ENCODE measurements around the gene CTXN1.

The CTXN1 gene

DNA sequence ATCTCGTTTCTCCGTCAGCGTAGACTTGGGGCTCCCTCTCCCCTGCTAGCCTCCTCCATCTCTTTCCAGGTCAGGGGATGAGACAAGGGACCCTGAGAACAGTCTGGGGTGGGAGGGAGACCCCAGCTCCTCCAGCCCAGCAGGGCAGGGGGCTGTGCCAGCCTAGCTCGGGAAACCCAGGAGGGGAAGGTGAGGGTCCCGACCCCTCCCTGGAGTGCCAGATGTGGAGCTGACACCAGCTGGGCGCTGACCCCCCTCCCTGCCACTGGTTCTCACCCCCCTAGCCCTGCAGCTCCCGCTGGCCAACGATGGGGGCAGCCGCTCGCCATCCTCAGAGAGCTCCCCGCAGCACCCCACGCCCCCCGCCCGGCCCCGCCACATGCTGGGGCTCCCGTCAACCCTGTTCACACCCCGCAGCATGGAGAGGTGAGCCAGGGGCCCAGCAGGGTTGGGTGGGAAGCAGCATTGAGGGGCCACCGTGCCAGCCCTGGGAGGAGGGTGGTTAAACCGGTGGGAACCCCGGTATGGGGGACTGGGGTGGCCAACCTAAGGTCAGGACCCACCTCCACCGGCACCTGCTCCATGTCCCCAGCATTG lies 16.4 kb downstream of the CTXN1 start:
- FAIRE-seq (no peak), DNase-seq (ENCODE audit: insufficient read length, low spot score) (no peak)
- TF ChIP-seq TAF1 (IDR thresholded peaks at IDR 0.05; ENCODE audit: low read depth, low read length): no peak
- TF ChIP-seq SPI1 (IDR thresholded peaks at IDR 0.05; ENCODE audit: low read depth, low read length): no peak
- TF ChIP-seq POLR2AphosphoS5 (IDR thresholded peaks at IDR 0.05; ENCODE audit: low read depth, low read length): no peak
- no peak for TF ChIP-seq POLR2A (IDR thresholded peaks at IDR 0.05; ENCODE audit: low read depth, low read length)
- no peak for TF ChIP-seq POU2F2 (IDR thresholded peaks at IDR 0.05; ENCODE audit: low read depth, low read length)
- TF ChIP-seq PAX5 (IDR thresholded peaks at IDR 0.05; ENCODE audit: insufficient read depth, low read length, severe bottlenecking): no peak

DNA sequence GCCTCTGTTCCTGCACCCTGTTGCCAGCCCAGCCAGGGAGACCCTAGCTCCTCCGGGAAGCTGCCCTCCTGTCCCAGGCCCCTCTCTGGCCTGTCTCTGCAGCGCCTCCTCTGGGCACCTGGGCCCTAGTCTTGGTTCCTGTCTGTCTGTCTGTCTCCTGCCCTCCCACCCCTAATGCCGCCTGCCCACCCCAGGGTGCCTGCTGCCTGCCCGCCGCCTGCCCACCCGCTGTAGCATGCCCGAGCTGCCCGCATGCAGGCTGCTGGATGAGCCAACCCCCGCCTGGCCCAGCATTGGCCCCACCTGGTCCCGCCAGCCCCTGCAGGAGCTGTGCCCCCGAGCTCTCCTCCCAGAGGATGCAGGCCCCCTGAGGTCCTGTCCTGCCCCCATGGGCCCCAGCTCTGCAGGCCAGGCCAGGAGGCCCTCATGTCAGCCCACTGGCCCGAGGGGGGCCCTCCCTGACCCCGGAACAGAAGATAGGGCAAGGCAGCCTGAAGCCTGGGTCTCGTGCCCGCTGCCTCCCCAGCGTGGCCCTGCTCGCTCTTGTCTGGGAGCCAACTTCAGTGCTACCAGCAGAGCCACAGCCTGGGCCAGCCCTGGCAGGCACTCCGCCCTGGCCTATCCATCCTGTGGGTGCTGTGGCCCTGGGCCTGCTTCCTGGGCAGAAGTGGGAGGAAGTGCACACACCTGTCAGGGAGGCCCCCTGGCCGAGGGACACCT lies 17.0 kb downstream of the CTXN1 start:
- TF ChIP-seq TAF1 (IDR thresholded peaks at IDR 0.05; ENCODE audit: low read depth, low read length) (no peak), POLR2A (IDR thresholded peaks at IDR 0.05; ENCODE audit: low read depth, low read length) (no peak), POLR2AphosphoS5 (IDR thresholded peaks at IDR 0.05; ENCODE audit: low read depth, low read length) (no peak), SPI1 (IDR thresholded peaks at IDR 0.05; ENCODE audit: low read depth, low read length) (no peak), PAX5 (IDR thresholded peaks at IDR 0.05; ENCODE audit: insufficient read depth, low read length, severe bottlenecking) (no peak), POU2F2 (IDR thresholded peaks at IDR 0.05; ENCODE audit: low read depth, low read length) (no peak)
- DNase-seq (ENCODE audit: insufficient read length, low spot score) (no peak), FAIRE-seq (no peak)

DNA sequence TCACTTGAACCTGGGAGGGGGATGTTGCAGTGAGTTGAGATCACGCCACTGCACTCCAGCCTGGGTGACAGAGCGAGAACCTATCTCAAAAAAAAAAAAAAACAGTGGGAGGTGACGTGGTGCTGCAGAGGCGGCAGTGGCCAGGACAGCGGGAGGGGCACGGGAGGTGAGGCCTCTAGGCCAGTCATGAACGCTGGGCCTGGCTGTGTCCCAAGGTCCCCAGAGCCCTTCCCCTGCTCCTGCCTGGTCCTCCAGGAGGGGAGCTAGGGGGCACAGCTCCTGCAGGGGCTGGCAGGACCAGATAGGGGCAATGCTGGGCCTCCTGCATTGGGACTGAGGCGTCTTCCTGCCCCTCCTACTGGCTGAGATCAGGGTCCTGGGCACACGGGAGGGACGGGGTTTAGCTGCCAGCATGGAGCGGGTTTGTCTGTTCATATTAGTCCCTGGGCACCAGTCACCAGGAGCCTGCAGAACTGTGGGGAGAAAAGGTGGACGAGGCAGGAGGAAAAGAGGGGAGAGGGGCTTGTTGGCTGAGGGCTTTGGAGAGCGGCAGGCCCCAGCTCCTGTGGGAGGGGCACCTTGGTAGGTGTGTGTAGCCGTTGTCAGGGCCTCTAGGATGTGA lies 17.7 kb downstream of the CTXN1 start:
- DNase-seq (ENCODE audit: insufficient read length, low spot score) (no peak), FAIRE-seq (no peak)
- TF ChIP-seq TAF1 (IDR thresholded peaks at IDR 0.05; ENCODE audit: low read depth, low read length): no peak
- TF ChIP-seq POLR2AphosphoS5 (IDR thresholded peaks at IDR 0.05; ENCODE audit: low read depth, low read length): no peak
- TF ChIP-seq SPI1 (IDR thresholded peaks at IDR 0.05; ENCODE audit: low read depth, low read length): no peak

DNA sequence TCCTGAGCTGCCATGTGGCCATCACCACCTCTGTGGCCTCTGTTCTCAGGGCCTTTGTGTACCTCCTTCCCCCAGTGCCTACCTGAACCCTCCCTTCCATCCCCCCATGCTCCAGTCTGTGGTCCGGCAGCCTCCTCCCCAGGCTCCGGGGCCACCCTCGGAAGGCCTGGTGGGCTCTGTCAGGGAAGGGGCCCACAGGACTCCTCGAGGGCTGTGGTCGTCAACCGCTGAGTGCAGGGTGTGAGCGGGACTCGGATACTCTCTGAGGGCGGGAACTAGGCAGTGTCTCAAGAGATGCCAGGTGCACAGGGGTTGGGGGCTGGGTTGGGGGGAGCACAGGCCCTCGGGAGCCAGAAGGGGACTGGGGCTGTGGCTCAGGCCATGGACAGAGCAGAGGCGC lies 18.4 kb downstream of the CTXN1 start:
- no peak for DNase-seq (ENCODE audit: insufficient read length, low spot score)
- TF ChIP-seq POLR2AphosphoS5 (IDR thresholded peaks at IDR 0.05; ENCODE audit: low read depth, low read length): no peak
- no peak for TF ChIP-seq SPI1 (IDR thresholded peaks at IDR 0.05; ENCODE audit: low read depth, low read length)
- no peak for TF ChIP-seq POLR2A (IDR thresholded peaks at IDR 0.05; ENCODE audit: low read depth, low read length)
- no peak for FAIRE-seq

- FAIRE-seq: no peak
- no peak for DNase-seq (ENCODE audit: insufficient read length, low spot score)
These were observed 18.8 kb downstream of the CTXN1 start for GRCh38 chr19:7907122-7907521.

DNA sequence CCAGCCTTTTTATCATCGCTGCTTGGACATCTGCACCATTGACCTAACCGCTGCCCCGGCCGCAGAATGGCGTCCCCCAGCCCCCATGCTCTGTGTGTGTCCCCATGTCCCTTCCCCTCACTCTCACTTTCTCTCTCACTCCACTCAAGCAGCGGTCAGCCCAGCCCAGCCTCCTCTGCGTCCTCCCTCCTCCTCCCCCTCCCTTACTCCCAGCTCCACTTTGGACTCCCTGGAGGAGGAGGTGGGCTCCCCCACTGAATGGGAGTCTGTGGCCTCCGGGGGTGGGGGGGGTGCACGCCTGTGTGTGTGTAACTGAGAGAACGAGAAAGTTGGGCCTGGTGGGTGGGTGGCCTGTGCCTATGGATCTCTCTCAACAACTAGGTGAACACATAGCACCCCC lies 20.1 kb downstream of the CTXN1 start:
- FAIRE-seq: no peak
- no peak for TF ChIP-seq POLR2A (IDR thresholded peaks at IDR 0.05; ENCODE audit: low read depth, low read length)
- no peak for TF ChIP-seq POU2F2 (IDR thresholded peaks at IDR 0.05; ENCODE audit: low read depth, low read length)
- TF ChIP-seq PAX5 (IDR thresholded peaks at IDR 0.05; ENCODE audit: insufficient read depth, low read length, severe bottlenecking): no peak
- TF ChIP-seq TAF1 (IDR thresholded peaks at IDR 0.05; ENCODE audit: low read depth, low read length): no peak
- no peak for TF ChIP-seq SPI1 (IDR thresholded peaks at IDR 0.05; ENCODE audit: low read depth, low read length)
- no peak for TF ChIP-seq POLR2AphosphoS5 (IDR thresholded peaks at IDR 0.05; ENCODE audit: low read depth, low read length)

More at GRCh38 chr19:7907122-7907521, 18.8 kb downstream of the CTXN1 start:
- TF ChIP-seq POLR2AphosphoS5 (IDR thresholded peaks at IDR 0.05; ENCODE audit: low read depth, low read length): peak; percentile 44; the same call in 1 of the 2 replicates
- TF ChIP-seq POLR2A (IDR thresholded peaks at IDR 0.05; ENCODE audit: low read depth, low read length): no peak

GRCh38 chr19:7905268-7905667 lies 20.7 kb downstream of the CTXN1 start:
- FAIRE-seq (no peak), DNase-seq (ENCODE audit: insufficient read length, low spot score) (no peak)
- TF ChIP-seq POLR2A (IDR thresholded peaks at IDR 0.05; ENCODE audit: low read depth, low read length) (no peak), POLR2AphosphoS5 (IDR thresholded peaks at IDR 0.05; ENCODE audit: low read depth, low read length) (no peak), TAF1 (IDR thresholded peaks at IDR 0.05; ENCODE audit: low read depth, low read length) (no peak), PAX5 (IDR thresholded peaks at IDR 0.05; ENCODE audit: insufficient read depth, low read length, severe bottlenecking) (no peak), SPI1 (IDR thresholded peaks at IDR 0.05; ENCODE audit: low read depth, low read length) (no peak), POU2F2 (IDR thresholded peaks at IDR 0.05; ENCODE audit: low read depth, low read length) (no peak)

More for the DNA sequence above, 20.1 kb downstream of the CTXN1 start:
- no peak for DNase-seq (ENCODE audit: insufficient read length, low spot score)

- TF ChIP-seq SPI1 (IDR thresholded peaks at IDR 0.05; ENCODE audit: low read depth, low read length) (no peak), POLR2A (IDR thresholded peaks at IDR 0.05; ENCODE audit: low read depth, low read length) (0 out of 2 replicates have a peak, but pooled peaks have one; percentile 10), POLR2AphosphoS5 (IDR thresholded peaks at IDR 0.05; ENCODE audit: low read depth, low read length) (no peak), TAF1 (IDR thresholded peaks at IDR 0.05; ENCODE audit: low read depth, low read length) (0 out of 2 replicates have a peak, but pooled peaks have one; percentile 3), POU2F2 (IDR thresholded peaks at IDR 0.05; ENCODE audit: low read depth, low read length) (no peak)
- peak; percentile 58 for FAIRE-seq
- peak; percentile 79 for DNase-seq (ENCODE audit: insufficient read length, low spot score)
These were observed 21.6 kb downstream of the CTXN1 start for GRCh38 chr19:7904074-7905020.

Data from GM12891 (cell line).